ENCODE results near the gene NR2C2.

The NR2C2 gene

DNA sequence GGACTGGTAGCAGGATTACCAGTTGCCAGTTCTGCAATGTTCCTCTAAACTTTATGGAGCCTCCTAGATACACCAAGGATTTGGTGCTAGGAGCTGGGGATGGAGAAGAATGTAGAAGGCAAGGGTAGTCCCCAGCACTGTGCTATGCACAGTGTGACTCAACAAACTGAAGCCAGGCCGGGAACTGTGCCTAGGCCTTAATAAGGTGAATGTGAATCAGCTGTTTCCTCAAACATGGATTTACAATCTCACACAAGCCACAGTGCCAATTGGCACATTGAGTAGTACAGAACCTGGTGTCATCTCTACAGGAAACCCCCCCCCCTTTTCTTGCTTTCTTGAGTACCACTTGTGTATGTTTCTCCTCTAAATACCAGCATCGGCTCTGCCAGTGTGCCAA lies 85.3 kb downstream of the NR2C2 start:
- DNase-seq = no peak

DNA sequence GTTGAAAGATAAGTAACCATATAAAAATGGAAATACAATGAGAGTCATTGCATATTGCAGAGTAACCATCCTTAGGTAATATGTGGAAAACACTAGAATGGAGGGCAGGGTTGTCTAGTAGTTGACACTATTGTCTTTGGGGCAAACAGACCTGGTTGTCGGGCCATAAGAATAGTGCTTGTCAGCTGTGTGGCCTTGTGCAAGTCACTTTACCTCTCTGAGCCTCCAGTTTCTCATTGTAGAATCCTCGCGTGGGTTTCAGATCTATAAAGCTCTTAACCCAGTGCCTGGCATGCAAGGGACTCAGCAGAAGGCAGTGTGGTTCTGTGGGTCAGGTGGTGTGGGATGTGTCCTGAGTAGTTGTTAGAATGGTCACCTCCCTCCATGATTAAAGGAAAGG lies 85.7 kb downstream of the NR2C2 start:
- no peak for DNase-seq

DNA sequence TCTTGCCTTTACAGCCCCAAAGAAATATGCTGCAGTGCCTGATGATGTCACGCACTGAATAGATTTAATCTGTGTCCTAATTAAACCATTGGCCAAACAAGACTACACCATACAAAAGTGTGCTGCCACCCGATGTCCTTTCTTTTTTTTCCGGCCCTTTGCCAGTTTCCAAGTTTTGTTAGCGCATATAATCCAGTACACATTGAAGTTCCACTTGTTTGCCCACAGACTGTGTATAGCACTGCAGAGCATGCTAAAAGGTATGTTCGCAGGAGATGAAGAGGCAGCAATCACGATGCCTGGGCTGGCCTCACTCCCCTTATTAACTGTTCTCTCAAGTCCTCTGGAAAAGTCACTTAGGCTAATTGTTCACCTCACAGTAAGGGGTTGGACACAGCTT lies 90.9 kb downstream of the NR2C2 start:
- DNase-seq = no peak

DNA sequence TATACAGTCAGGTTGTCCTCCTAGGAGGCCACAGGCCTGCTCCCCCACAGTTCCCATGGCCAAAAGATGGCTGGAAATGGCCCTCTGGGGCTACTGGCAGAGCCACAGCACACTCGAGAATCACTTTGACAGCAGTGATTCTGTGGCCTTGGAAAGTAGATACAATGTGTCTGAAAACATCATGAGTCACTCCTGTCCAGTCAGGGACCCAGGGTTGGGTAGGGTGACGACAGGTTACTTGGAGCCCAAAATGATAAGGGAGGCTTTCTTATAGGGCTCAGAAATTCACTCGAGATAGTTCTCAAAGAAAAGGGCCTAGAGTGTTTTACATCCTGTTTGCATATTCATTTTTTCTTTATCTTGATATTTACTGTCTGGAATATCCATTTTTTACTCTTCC lies 93.5 kb downstream of the NR2C2 start:
- no peak for DNase-seq

DNA sequence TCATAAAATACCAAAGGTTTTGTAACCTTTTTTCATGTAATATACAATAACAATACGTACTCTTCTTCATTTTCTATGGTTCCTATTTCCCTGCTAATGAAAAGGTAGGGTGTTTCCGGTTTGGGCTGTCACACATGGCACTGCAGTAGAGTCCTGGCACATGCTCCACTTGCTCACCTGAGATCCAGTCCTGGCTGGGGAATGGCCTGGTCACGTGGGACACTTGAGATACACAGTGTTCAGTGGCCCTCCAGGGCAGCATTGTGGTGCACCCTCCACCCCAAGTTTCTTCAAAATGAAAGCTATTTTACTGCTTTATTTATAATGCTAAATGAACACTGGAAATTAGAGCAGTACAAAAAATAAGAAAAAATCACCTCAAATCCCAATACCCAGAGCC lies 94.6 kb downstream of the NR2C2 start:
- no peak for DNase-seq

DNA sequence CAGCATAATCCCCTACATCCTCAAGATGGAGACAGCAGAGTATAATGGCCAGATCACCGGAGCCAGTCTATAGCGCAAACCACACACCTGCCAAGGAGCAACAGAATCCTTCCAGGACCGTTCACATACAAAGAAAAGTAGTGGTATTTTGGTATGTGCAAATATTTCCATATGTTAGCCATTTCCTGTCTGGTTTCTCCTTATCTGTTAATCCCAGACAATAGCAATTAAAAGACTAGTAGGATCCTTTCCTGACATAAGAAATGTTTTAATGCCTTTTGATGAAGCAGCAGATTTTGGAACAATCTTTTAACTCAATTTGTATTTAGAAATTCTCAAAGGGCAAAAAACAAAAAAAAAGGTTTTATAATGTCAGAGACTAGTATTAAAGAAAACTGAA lies 95.6 kb downstream of the NR2C2 start:
- DNase-seq = no peak

DNA sequence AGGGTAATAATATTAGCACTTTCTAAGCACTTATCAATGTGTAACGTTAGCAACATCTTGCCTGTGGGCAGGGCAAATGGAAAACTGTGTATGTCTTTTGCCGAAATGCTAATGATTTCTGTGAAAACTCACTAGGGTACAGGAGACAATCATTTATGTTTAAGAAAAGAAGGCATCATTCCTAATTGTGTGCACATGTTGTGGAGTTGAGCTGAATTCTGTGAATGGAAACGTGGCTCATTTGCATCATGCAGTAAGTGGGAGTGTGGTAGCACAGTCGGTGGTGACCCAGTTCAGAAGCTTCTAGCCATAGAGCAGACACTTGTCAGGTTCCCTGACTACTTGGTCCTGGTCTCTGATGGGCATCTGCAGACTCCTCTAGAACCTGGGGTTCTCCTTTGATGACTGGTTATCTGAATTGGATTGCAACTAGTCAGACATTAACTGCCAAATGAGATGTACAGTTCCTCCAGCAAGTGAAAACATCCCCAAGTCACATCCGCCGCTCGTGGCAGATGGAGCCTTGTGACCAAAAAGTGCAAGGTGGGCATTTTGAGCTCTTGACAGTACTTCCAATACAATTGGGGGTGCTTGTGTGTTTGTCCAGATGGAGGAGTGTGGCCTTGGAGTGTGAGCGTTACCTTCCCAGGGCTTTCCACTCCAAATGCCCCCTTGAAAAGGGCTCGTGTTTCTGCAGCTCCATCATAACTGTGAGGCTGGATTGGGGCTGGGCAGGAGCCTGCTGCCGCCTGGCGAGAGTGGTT lies 96.2 kb downstream of the NR2C2 start:
- no peak for DNase-seq

DNA sequence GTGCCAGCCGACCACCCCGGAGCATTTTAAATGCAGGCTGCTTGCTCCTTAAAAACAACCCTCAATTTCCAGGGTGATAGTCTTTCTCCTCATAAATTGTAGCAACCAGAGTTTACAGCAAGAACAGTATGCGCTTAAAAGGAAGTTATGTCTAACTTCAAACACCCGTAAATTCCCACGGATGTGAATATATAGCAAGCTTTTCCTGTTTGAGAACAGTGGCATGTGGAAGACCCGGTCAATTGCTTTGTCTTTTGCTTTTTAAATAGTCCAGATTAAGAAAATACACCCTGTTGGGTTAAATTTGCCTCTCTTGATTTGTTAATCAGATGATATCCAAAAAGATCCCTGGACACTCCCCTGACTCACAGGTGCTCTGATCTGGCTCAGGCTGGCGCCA lies 96.9 kb downstream of the NR2C2 start:
- DNase-seq = no peak

DNA sequence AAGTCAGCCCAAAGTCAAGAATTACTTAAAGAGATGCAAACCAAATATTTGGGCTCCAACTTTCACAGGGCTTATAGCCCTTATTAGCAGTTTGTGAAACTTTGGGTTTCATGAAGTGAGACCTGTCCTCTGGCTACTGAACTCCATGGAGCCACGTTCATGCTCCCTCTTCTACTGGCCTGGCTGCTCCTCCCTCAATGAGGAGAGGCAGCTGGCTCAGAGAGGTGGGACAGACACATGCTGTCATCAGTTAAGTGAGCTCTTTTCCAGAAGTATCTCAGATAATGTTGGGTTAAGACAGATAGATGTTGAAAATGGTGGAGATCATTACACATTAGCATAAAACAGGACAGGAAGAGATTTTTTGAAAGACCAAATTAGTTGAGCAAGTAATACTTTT lies 98.3 kb downstream of the NR2C2 start:
- DNase-seq = no peak

DNA sequence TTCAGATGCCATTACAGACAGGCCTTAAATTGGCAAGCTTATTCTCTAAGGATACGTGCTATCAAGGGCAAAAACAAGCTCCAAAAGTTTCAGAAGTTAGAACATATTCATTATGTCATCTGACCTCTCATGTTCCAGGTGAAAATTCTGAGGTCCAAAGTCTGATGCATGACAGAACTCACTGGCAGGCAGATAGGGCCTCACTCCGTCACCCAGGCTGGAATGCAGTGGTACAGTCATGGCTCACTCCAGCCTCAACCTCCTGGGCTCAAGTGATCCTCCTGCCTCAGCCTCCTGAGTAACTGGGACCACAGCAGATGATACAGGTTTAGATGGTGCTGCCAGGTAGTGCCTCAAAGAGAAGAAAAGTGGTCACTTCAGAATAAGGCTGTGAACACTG lies 102.2 kb downstream of the NR2C2 start:
- DNase-seq = no peak

DNA sequence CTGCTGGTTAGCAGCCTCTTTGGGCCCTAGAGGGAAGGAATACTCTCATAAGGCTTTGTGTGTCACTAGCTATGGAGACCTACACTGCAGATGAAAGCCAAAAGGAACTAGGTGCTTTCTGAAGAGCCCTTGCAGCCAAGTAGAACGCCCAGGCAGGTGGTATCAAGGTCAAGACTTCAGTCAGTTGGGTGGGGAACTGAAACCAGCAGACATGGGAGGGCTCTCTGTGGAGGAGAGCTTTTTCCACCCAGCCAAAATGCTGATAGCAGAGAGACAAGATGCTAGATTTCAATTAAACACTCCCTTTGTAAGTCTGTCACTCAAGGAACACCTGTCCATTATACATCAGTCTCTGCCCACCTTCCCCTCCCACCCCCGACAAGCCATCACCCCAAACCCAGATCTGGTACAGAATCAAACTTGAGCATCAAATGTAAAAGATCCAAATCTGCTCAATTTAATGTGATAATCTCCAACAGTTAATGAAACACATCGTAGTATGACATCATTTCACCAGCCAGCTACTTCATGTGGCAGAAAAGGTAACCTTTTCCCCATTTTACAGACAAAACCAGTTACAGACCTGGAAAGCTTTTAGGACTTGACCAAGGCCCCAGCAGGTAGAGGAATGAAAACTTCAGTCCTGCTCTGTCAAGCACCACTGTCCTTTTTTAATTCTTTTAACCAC lies 103.2 kb downstream of the NR2C2 start:
- no peak for DNase-seq

DNA sequence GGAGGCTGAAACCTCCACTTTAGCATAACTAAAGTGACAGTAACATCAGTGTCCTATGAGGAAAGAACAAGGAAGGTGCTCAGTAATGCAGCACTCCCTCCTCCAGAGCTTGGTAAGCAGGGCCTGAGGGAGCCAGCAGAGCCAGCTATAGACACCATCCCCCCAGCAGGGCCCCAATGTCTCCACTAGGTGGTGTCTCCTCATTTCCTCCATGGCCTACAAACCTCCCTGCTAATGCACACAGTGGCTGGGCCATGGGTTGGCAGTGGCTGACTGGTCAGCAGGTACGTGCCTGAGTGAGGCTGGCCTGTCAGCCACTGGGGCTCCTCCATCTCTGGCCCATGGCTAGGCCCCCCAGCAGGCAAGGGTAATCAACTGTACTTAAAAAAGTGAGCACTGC lies 104.1 kb downstream of the NR2C2 start:
- DNase-seq = peak; percentile 27

DNA sequence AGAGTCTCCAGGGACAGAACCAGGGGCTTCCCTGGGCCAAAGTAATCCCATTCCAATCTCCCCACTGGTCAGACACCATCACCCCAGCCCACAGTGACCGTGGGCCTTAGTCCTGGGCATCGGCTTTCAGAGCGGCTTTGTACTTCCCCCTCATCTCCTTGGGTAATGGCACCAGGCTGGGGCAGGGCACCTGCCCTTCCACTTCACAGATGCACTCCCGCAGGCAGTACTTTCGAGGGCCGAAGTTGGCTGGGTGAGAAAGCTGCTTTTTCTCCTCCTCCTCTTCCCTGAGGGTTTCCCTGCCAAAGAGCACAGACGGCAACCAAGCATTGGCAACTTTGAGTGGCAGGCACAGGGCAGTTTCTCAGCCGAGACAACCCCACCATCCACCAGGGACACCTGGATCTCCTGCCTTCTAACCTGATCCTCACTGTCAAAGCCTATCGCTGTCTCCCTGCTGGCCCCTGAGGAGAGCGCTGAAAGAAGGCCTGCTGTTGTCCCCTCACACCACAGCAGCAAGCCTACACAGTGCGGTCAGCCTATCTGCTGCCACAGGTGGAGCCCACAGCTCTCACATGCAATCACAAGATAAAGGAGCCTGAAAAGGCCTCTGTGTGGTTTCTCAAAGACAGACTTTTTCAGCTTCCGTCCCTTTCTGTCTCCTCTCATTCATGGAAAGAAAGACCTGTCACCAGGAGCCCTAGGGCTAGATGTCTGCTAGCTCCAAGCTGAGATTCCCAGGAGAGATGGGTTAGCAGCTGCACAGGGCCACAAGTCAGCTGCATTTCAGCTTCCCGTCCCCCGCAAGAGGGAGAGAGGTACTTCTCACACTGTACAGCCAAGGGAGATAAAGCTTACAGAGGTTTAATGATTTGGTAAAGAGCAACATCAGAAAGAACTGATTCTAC lies 105.2 kb downstream of the NR2C2 start:
- DNase-seq = no peak

DNA sequence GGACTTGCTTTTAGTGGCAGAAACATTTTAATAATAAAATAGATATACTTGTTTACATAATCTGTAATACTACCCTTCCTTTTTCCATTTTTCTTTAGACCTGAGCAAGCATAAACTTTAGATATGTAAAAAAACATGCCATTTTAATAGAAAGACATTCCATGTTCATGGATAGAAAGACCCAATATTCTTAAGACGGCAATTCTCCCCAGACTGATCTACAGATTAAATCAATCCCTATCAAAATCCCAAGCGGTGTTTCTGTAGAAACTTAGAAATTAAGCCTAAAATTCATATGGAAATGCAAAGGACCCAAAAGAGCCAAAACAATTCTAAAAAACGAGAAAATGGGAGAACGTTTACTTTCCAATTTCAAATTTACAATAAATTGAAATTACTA lies 106.2 kb downstream of the NR2C2 start:
- no peak for DNase-seq

DNA sequence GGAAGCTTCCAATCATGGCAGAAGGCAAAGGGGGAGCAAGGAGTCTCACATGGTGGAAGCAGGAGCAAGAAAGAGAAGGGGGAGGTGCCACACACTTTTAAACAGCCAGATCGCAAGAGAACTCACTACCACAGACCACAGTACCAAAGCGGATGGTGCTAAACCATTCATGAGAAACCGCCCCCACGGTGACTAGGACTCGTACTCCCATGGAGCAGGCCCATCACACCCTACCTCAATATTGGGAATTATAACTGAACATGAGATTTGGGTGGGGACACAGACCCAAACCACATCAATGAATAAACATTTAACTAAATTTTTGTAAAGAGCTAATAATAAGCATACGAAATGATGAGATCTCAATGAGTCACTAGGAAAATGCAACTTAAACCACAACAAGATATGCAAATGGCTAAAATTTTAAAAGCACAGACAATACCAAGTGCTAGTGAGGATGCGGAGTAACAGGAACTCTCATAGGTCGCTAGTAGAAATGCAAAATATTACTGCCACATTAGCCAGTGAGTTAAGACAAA lies 107.7 kb downstream of the NR2C2 start:
- DNase-seq = peak; percentile 46

DNA sequence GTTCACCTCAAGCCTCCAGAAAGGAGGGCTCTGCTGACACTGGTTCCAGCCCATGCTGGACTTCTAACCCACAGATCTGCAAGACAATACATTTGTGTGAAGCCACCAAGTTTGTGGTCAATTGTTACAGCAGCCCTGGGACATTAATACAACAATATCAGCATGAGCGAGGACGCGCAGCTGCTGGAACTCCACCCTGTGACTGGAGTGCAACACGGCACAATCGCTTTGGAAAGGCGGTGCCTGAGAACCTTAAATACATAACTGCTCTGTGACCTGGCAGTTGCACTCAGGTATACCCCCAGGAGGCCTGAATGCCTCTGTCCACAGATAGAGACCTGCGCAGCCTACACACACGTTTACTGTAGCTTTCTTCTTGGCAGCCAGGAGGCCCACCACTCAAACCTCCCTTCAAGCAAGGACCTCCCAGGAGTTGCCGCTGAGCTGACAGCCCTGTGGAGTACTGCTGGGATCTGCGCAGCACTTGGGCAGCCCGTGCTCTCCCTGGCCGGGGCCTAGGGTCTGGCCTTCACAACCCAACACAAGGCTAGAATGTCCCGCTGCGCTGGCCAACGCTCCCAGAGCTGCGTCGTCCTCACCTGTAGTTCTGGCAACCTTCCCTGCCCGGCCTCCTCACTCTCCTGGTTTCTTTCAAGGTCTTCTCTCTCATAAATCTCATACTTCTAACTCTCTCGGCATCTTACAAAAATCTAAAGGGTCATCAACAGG lies 109.5 kb downstream of the NR2C2 start:
- DNase-seq = no peak

DNA sequence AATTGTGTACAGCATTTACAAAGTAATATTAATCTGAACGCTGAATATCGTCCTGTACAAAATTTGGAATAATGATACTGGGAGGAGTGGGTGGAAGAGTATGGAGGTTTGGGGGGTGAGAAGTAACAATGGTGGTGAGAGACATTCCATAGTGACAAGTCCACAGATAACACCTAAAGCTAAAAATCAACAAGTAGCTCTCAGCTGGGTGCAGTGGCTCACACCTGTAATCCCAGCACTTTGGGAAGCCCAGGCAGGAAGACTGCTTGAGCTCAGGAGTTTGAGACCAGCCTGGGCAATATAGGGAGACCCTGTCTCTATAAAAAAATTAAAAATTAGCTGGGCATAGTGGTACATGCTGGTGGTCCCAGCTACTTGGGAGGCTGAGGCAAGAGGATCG lies 112.6 kb downstream of the NR2C2 start:
- DNase-seq = no peak

DNA sequence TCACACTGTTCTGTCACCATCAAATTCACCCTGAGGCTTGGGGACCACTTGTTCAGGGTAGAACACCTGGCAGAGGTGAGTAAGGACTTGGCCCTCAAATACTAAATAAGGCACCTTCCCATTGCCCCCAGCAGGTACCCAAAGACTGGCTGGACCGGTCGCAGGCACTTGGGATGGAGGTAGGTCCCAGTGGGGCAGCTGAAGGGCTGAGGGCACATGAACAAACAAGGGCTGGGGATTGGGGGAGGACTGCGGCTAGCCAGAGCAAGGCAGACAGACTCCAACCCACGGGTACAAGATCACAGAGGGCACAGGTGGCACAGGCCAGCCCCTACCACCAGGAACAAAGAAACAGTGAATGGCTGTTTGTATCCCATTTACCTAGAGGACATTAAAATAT lies 115.9 kb downstream of the NR2C2 start:
- no peak for DNase-seq

DNA sequence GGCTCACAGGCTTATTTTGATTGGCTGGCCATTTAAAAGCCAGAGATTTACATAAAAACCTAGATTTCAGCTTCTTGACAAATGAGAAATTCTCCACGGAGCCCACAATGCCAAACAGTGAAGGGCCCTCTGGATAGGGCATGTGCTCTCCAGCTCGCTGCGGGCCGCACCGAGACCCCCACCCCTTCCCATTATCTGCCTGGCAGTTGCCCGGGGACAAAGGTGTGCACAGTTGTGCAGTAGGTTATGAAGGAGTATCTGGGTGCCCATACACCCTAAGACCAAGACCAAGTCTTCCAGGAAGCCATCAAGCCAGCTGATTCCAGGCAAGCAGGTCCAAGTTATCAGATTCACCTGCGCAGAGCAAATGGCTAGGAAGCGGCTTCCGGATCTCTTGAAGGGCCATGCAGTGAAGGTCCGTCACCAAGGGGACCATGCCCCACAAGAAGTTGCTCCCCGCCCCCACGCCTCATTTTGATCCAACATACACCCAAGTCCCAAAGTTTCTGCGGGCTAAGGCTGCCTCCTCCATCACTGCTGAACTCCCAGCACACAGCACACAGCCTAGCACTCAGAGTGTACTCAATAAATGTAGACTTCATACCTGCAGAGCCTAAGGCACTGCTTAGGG lies 116.4 kb downstream of the NR2C2 start:
- no peak for DNase-seq

DNA sequence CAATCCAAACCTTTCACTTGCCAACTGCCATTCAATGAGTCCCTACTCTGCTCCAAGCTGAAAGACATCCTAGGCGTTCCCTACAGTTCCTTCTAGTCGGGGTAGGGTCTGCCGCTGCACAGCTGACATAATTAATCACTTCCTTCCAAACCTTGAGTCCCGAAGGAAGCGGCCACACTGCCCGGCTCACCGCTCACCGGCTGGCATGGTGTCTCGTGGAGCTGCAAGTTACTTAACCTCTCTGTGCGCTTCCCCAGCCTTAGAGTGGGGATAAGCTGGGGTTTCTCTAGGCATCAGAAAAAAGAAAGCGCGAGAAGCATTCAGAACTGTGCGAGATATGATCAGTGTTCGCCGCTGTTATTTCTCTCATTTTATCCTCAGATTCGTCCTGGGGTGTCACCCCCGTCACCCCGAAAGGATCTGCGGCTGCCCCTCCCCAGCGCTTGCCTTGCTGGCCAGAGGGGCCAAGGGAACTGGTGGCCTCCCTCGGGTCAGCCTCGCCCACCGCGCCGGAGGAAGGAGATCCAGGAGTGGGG lies 117.0 kb downstream of the NR2C2 start:
- DNase-seq = peak; percentile 19

DNA sequence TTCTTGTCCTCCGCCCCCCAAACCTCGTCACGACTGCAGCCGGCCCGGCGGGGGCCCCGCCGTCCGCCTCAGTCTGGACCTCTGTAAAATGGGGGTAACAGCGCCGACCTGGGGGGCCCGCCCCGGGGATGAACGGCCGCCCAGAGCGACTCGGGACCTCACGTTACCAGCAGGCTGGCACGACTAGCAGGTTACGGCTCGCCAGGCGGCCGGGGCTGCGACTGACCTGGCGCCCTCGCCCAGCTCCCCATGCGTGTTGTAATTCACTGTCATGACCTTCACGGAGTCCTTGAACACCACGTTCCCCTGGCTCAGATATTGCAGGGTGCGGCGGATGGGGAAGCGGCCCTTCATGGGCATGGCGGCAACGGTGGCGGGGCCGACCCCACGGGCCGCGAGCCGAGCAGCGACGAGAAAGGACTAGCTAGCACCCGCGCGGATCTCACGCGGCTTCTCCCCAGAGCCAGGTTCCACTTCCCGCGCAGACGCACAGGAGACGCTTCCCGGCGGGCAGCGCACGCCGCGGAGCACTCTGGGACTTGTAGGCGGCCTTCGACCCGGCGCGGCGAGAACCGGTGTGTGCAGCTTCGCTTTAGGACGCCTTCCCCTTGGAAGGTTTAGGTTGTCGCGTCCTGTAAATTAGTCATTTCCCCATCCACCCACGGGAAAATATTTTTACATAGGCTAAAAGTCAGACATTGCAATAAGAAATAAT lies 117.6 kb downstream of the NR2C2 start, which contains the start of gene MRPS25:
Gene MRPS25 (minus strand): TSS at position 481 of the 715 bp plus-strand sequence. CDS start 121 bp downstream, at position 360.
- peak; percentile 86 for DNase-seq
